Adrenal gland (tissue), 12 donors: Measurements from ENCODE around the gene PLXNC1. TPM values are rescaled to one million over a fixed set of nuclear protein-coding genes. Genes with fewer than 3 reads are reported as not detected.

Experiments used
- DNase-seq, 7 donors: peaks; one replicate each; pipeline ENCODE4 v3.0.0-alpha.2; 2019 to 2020
- H3K27ac ChIP-seq, 5 donors: fragments of 200-600 bp; sonication (generic) in 4 of 5; 1 replicate in 3 of 5; 2 replicates in 2 of 5; pipeline versions ENCODE4 v1.5.1 to v1.8.0; 2016 to 2020; ENCODE audit warnings: mild to moderate bottlenecking in 1 of 5
- H3K27me3 ChIP-seq: fragments of 200-600 bp; 2 replicates; pipeline ENCODE4 v1.8.0; 2021
- H3K36me3 ChIP-seq, 2 donors: fragments of 200-600 bp; replicated peaks in 1 of 2; 1 replicate in 1 of 2; 2 replicates in 1 of 2; pipeline versions ENCODE4 v1.5.1 to v1.8.0; 2018 to 2022
- H3K4me1 ChIP-seq, 2 donors: fragments of 200-600 bp; replicated peaks in 1 of 2; 1 replicate in 1 of 2; 2 replicates in 1 of 2; pipeline versions ENCODE4 v1.5.1 to v1.8.0; 2018 to 2021
- H3K4me3 ChIP-seq, 4 donors: fragments of 200-600 bp; sonication (generic) in 3 of 4; one replicate each; pipeline ENCODE4 v1.5.1; 2016 to 2018
- H3K9me3 ChIP-seq, 3 donors: fragments of 200-600 bp; sonication (generic) in 1 of 3; replicated peaks in 1 of 3; 1 replicate in 2 of 3; 2 replicates in 1 of 3; pipeline versions ENCODE4 v1.5.1 to v1.8.0; 2016 to 2021
- CTCF ChIP-seq, 6 experiments: fragments of 450-650 bp in 4 of 6; fragments of 200-600 bp in 2 of 6; sonication (generic) in 1 of 6; IDR thresholded peaks; 1 replicate in 5 of 6; 2 replicates in 1 of 6; pipeline versions ENCODE4 v1.5.1 to v1.8.0; 2016 to 2021; ENCODE audit warnings: antibody characterized with exemption in 6 of 6, mild to moderate bottlenecking in 2 of 6, moderate library complexity in 1 of 6
- POLR2A ChIP-seq, 2 donors: fragments of 450-650 bp; IDR thresholded peaks; one replicate each; pipeline ENCODE4 v1.6.1; 2017; ENCODE audit warnings: antibody characterized with exemption in 2 of 2, mild to moderate bottlenecking in 2 of 2, moderate library complexity in 1 of 2
- WGBS, 4 donors: extraction: QIAGEN DNeasy Blood & Tissue Kit in 2 of 4; methylation state at CpG; one replicate each; pipeline versions ENCODE4 v1.1.5 to v1.1.7; 2013 to 2017; 5-methylcytosine and 5-hydroxymethylcytosine counted together
- intact Hi-C, 2 donors: fragments of 100-400 bp; cut with DNase I; formaldehyde crosslinking; loops; one replicate each; pipeline versions ENCODE4 v1.14.1 to v1.15.0; 2022 to 2023
- polyA plus RNA-seq, 3 donors: library from polyadenylated mRNA; stranded (reverse); fragments of 200-250 nt in 2 of 3; fragments of 350-450 nt in 1 of 3; fragmentation: Illumina TruSeq in 1 of 3; extraction: RNeasy Lipid Tissue Mini Kit (QIAGEN cat#74804) in 1 of 3; gene quantifications; one replicate each; pipeline ENCODE4 v1.2.3, GENCODE V29; 2013 to 2014
- total RNA-seq, 9 donors: library from RNA; depleted of rRNA in 4 of 9; stranded (reverse); fragments of >200 nt in 4 of 9; fragments of 120-200 nt in 1 of 9; fragmentation: NEBNext Ultra II Directional in 1 of 9; extraction: Animal tissue kit (Norgen Biotek cat#: 25700) in 1 of 9; gene quantifications; one replicate each; pipeline versions ENCODE4 v1.1.0 to v1.2.4, GENCODE V29; 2013 to 2023
- donor health status: healthy with polysubstance abuse.
- donor health status: Bipolar disorder and iron deficiency.
- donor health status: DM: yes; HTN: yes; CAD: no.
- donor health status: DM: no; HTN: no; CAD: no.
- donor health status: DM: no; HTN: no; CAD: no.
- donor health status: DM: yes; HTN: yes; CAD: no.

Gene PLXNC1
- total and polyA plus RNA-seq, 12 donors = 2.5 to 23.4 (median 12.3) TPM

- no peaks in the 10 kb centered on the region for H3K27me3 ChIP-seq
- TF ChIP-seq CTCF (IDR thresholded peaks at IDR 0.05) (no peak), POLR2A (IDR thresholded peaks at IDR 0.05) (no peak)
- H3K36me3 ChIP-seq = peaks cover 0 to 8% of the 10 kb centered on the region in 2 donors
- no peaks in the 10 kb centered on the region for H3K9me3 ChIP-seq
- H3K27ac ChIP-seq = no peak overlapping the region
- DNase-seq = no peak
- intact Hi-C loops = loop anchor here in 1 of 2 donors (10.0 kb wide), 1 partner anchor 245 kb away; no protein-coding TSS in a partner anchor
- WGBS, 4 donors = 86 to 92% (median 91%) methylated on average over 7 of the region's 7 CpGs
- H3K4me1 ChIP-seq = no peaks in the 10 kb centered on the region
- H3K4me3 ChIP-seq = no peak overlapping the region
Measured at GRCh38 chr12:94280063-94280462, 131.7 kb downstream of the PLXNC1 start.

DNA sequence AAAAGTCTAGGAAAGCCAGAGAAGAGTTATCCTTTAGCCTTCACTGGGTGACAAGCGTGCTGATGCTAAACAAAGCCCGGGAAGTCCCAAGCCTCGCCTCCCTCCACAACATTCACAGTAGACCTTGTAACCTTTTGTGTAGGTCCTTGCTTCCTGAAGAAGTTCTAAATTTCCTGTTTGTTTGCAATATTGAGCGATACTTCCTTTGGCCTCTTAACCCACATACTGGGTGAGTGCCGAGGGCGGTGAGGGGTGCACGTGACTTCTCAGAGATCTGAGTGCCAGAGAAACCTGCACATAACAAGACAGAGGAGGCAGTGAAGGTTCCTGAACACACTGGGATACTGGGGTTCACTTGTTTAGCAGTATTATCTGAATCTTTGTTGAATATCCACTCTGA lies 134.3 kb downstream of the PLXNC1 start:
- Histone ChIP-seq H3K9me3 (no peaks in the 10 kb centered on the region), H3K36me3 (peaks cover 0 to 8% of the 10 kb centered on the region in 2 donors), H3K27me3 (no peaks in the 10 kb centered on the region), H3K4me3 (no peak overlapping the region), H3K4me1 (no peaks in the 10 kb centered on the region), H3K27ac (no peak overlapping the region)
- DNase-seq = peak in 3 of 7 donors; percentile 37 to 54 (median 44)
- intact Hi-C loops = loop anchor here in 1 of 2 donors (10.0 kb wide), 1 partner anchor 242 kb away; no protein-coding TSS in a partner anchor
- WGBS, 4 donors = 62 to 63% (median 62%) methylated on average over 7 of the region's 7 CpGs
- TF ChIP-seq CTCF (IDR thresholded peaks at IDR 0.05) (no peak), POLR2A (IDR thresholded peaks at IDR 0.05) (no peak)

DNA sequence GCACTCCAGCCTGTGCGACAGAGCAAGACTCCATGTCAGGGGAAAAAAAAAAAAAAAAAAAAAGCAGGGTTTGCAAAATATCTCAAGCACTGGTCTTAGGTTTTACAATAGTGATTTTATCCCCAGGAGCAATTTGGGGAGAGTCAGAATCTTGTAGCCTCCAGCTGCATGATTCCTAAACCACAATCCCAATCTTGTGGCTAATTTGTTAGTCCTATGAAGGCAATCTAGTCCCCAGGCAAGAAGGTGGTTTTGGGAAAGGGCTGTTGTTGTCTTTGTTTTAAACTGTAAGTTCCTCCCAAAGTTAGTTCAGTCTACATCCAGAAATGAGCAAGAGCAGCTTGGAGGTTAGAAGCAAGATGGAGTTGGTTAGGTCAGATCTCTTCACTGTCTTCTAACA lies 135.7 kb downstream of the PLXNC1 start:
- TF ChIP-seq POLR2A (IDR thresholded peaks at IDR 0.05) (no peak), CTCF (IDR thresholded peaks at IDR 0.05) (no peak)
- Histone ChIP-seq H3K9me3 (no peaks in the 10 kb centered on the region), H3K36me3 (peaks cover 0 to 8% of the 10 kb centered on the region in 2 donors), H3K4me3 (no peak overlapping the region), H3K27me3 (no peaks in the 10 kb centered on the region), H3K4me1 (peaks cover 0 to 2% of the 10 kb centered on the region in 2 donors), H3K27ac (no peak overlapping the region)
- WGBS, 4 donors = 93 to 100% (median 97%) methylated on average over 1 of the region's 1 CpG
- intact Hi-C loops = loop anchor here in 1 of 2 donors (10.0 kb wide), 1 partner anchor 241 kb away; no protein-coding TSS in a partner anchor
- DNase-seq = no peak

GRCh38 chr12:94284859-94285258 lies 136.5 kb downstream of the PLXNC1 start:
- no peaks in the 10 kb centered on the region for H3K27me3 ChIP-seq
- no peak for TF ChIP-seq POLR2A (IDR thresholded peaks at IDR 0.05)
- TF ChIP-seq CTCF (IDR thresholded peaks at IDR 0.05) = no peak
- H3K9me3 ChIP-seq = no peaks in the 10 kb centered on the region
- 70 to 97% (median 87%) methylated on average over 2 of the region's 2 CpGs for WGBS, 4 donors
- peaks cover 0 to 7% of the 10 kb centered on the region in 2 donors for H3K36me3 ChIP-seq
- intact Hi-C loops = loop anchor here in 1 of 2 donors (10.0 kb wide), 1 partner anchor 240 kb away; no protein-coding TSS in a partner anchor
- no peak for DNase-seq
- H3K4me3 ChIP-seq = no peak overlapping the region
- H3K4me1 ChIP-seq = peaks cover 4 to 10% of the 10 kb centered on the region in 2 donors
- H3K27ac ChIP-seq = no peak overlapping the region
